ENCODE measurements around the gene GIPC2. TPM values are rescaled to one million over a fixed set of nuclear protein-coding genes. Genes with fewer than 3 reads are reported as not detected.

Gene GIPC2
- polyA plus RNA-seq, 3 donors, result not detected

GRCh38 chr1:78145105-78145580 lies 99.4 kb downstream of the GIPC2 start:
- TF ChIP-seq CTCF (IDR thresholded peaks at IDR 0.05), result peak; percentile 79
- no peaks in the 10 kb centered on the region for H3K36me3 ChIP-seq (replicated peaks in 1 of 2; ENCODE audit: control insufficient read depth in 1 of 2, insufficient read depth in 2 of 2, low read length in 2 of 2)
- no peaks in the 10 kb centered on the region for H4K20me1 ChIP-seq (ENCODE audit: insufficient read depth, low read length)
- Mint-ChIP-seq H3K9me3 (no peaks in the 10 kb centered on the region), H3K4me3 (no peak overlapping the region), H3K36me3 (no peaks in the 10 kb centered on the region), H3K27me3 (ENCODE audit: low read depth in 3 of 3) (peaks cover 0 to 4% (median 4%) of the 10 kb centered on the region in 3 donors), H3K27ac (no peak overlapping the region), H3K4me1 (peaks cover 8% of the 10 kb centered on the region)
- H3K27me3 ChIP-seq (ENCODE audit: control insufficient read depth in 2 of 2, insufficient read depth in 2 of 2, low read length in 2 of 2), result no peaks in the 10 kb centered on the region
- no peaks in the 10 kb centered on the region for H3K79me2 ChIP-seq (ENCODE audit: insufficient read depth, low read length)
- no peak overlapping the region for H3K4me3 ChIP-seq (replicated peaks in 1 of 3; ENCODE audit: low read depth in 2 of 3, low read length in 3 of 3)
- no peak overlapping the region for H3K9ac ChIP-seq (ENCODE audit: insufficient read depth, low read length, poor library complexity, severe bottlenecking)
- H3K27ac ChIP-seq (ENCODE audit: low read depth in 1 of 2, low read length in 2 of 2), result no peak overlapping the region
- H2AFZ ChIP-seq (ENCODE audit: insufficient read depth, low read depth, low read length, poor library complexity, severe bottlenecking), result no peak overlapping the region
- peak in 2 of 3 donors; percentile 26 for DNase-seq
- no peak overlapping the region for H3K4me2 ChIP-seq (replicated peaks; ENCODE audit: extremely low read depth, low read length, poor library complexity, severe bottlenecking)
- 56% methylated on average over 1 of the region's 2 CpGs for WGBS (ENCODE audit: insufficient coverage)
- H3K4me1 ChIP-seq (ENCODE audit: control insufficient read depth in 1 of 2, insufficient read depth in 2 of 2, low read length in 2 of 2), result no peaks in the 10 kb centered on the region
- intact Hi-C loops (cut with micrococcal nuclease), result no loop called here
- no peaks in the 10 kb centered on the region for H3K9me3 ChIP-seq (replicated peaks in 1 of 2; ENCODE audit: control insufficient read depth in 1 of 2, insufficient read depth in 1 of 2, low read length in 2 of 2)

GRCh38 chr1:78146205-78146771 lies 100.5 kb downstream of the GIPC2 start:
- H3K27me3 ChIP-seq (ENCODE audit: control insufficient read depth in 2 of 2, insufficient read depth in 2 of 2, low read length in 2 of 2), result no peaks in the 10 kb centered on the region
- no peaks in the 10 kb centered on the region for H3K79me2 ChIP-seq (ENCODE audit: insufficient read depth, low read length)
- Mint-ChIP-seq H3K9me3 (no peaks in the 10 kb centered on the region), H3K27ac (no peak overlapping the region), H3K27me3 (ENCODE audit: low read depth in 3 of 3) (peaks cover 0 to 4% (median 4%) of the 10 kb centered on the region in 3 donors), H3K4me1 (peaks cover 8% of the 10 kb centered on the region), H3K36me3 (no peaks in the 10 kb centered on the region), H3K4me3 (no peak overlapping the region)
- no CpG with 5 or more reads among the region's 2 CpGs for WGBS (ENCODE audit: insufficient coverage)
- no peak overlapping the region for H3K27ac ChIP-seq (ENCODE audit: low read depth in 1 of 2, low read length in 2 of 2)
- H3K9ac ChIP-seq (ENCODE audit: insufficient read depth, low read length, poor library complexity, severe bottlenecking), result no peak overlapping the region
- no peaks in the 10 kb centered on the region for H4K20me1 ChIP-seq (ENCODE audit: insufficient read depth, low read length)
- no peaks in the 10 kb centered on the region for H3K9me3 ChIP-seq (replicated peaks in 1 of 2; ENCODE audit: control insufficient read depth in 1 of 2, insufficient read depth in 1 of 2, low read length in 2 of 2)
- intact Hi-C loops (cut with micrococcal nuclease), result no loop called here
- H2AFZ ChIP-seq (ENCODE audit: insufficient read depth, low read depth, low read length, poor library complexity, severe bottlenecking), result no peak overlapping the region
- no peaks in the 10 kb centered on the region for H3K36me3 ChIP-seq (replicated peaks in 1 of 2; ENCODE audit: control insufficient read depth in 1 of 2, insufficient read depth in 2 of 2, low read length in 2 of 2)
- H3K4me2 ChIP-seq (replicated peaks; ENCODE audit: extremely low read depth, low read length, poor library complexity, severe bottlenecking), result no peak overlapping the region
- TF ChIP-seq CTCF (IDR thresholded peaks at IDR 0.05), result no peak
- no peak for DNase-seq
- H3K4me3 ChIP-seq (replicated peaks in 1 of 3; ENCODE audit: low read depth in 2 of 3, low read length in 3 of 3), result no peak overlapping the region
- H3K4me1 ChIP-seq (ENCODE audit: control insufficient read depth in 1 of 2, insufficient read depth in 2 of 2, low read length in 2 of 2), result no peaks in the 10 kb centered on the region
